NCI-H1048 (cell line): ENCODE measurements around the gene COMT.
"Not testable (repeated sequence)": the region's sequence is repeated elsewhere in the genome, so short reads cannot be mapped to it uniquely, and the experiment has no call there.

ENCODE experiments used
- DNase-seq: peaks from one replicate; lab custom pipeline; 2025; lab: John Stamatoyannopoulos, UW

The COMT gene

DNA sequence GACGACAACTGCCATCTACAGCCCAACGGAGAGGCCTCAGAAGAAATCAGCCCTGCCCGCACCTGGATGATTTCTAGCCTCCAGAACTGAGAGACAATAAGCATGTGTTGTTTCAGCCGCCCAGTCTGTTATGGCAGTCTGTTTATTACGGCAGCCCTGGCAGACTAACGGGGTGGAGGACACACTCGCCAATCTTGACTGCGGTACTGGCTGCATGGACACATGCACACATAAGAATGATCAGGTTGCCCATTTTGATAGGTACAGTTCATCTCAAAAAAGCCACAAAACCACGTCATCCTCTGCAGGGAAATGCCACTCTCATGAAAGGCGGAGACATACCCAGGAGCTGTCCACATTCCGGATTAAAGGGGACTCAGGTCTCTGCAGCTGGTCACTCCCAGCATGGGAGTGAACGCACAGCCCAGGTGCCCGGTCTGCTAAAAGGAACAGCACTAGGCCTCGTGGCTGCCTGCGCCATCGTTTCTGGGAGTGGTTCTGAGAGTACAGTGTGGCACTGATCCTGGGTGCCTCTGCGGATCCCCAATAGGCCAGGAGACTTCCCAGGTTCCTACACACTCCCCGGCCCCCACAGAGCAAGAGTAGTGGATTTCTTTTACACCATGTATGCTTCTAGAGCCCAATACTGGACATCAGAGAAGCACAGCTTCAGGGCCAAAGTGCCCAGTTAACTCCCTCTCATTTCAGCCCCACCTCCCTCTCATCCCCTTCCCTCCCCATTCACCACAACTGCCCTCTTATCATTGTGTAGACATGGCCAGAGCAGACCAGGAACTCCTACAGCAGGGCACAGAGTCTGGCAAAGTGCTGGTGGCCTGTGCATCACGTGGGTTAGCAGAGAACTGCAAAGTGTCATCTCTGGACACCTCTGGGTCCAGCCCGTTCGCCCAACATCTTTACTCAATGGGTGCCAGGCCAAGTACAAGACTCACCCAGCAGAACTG is 11.7 kb upstream of the COMT start:
- DNase-seq = no peak

DNA sequence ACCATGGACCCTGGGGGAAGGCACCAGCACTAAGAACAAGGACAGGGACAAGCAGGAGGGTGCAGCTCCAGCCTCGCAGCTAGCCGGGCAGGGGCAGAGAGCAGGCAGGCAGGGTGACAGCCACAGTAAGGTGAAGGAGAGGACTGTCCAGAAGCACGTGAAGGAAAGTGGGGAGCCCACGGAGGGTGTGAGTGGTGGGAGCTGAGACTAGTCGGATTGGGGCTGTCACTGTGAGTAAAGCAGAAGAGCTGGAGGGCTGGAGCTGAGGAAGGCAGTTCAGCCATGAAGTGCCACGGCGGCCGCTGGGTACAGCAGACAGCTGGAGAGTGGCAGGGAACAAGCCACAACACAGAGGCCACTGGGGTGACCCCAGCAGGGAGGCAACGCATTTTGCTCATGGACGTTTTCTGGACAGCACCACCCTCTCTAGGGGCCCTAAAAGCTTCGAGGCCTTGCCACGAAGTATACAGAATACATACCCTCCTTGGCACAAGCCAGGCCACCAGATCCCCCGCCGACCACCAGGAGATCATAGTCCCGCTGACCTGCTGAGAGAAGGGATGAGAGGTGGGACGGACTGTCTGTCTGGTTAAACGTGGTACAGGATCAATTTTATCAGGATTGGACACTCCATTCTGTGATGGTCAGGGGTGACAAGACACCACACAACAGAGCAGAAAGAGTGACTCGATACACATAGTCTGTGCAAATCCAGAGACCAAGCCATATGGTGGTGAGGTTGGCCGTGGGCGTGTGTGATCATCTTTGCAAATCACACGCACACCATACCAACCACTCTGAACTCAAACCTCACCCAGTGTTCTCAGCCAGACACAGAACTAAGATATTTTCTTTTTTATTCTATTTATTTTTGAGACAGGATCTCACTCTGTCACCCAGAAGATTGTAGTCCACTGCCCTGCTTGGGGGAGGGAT is 10.8 kb upstream of the COMT start:
- DNase-seq = no peak

DNA sequence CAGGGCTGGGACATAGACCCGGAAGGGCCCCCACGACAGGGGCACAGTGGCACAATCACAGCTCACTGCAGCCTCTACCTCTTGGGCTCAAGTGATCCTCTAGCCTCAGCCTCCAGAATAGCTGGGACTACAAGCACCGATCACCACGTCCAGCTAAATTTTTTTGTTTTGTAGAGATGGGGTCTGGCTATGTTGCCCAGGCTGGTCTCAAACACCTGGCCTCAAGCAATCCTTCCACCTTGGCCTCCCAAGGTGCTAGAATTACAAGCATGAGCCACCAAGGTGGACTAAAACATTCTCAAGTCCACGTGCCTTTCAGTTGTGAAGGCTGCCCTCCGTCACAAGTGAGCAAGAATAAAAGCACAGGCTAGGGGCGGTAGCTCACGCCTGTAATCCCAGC is 10.1 kb upstream of the COMT start:
- no peak for DNase-seq

DNA sequence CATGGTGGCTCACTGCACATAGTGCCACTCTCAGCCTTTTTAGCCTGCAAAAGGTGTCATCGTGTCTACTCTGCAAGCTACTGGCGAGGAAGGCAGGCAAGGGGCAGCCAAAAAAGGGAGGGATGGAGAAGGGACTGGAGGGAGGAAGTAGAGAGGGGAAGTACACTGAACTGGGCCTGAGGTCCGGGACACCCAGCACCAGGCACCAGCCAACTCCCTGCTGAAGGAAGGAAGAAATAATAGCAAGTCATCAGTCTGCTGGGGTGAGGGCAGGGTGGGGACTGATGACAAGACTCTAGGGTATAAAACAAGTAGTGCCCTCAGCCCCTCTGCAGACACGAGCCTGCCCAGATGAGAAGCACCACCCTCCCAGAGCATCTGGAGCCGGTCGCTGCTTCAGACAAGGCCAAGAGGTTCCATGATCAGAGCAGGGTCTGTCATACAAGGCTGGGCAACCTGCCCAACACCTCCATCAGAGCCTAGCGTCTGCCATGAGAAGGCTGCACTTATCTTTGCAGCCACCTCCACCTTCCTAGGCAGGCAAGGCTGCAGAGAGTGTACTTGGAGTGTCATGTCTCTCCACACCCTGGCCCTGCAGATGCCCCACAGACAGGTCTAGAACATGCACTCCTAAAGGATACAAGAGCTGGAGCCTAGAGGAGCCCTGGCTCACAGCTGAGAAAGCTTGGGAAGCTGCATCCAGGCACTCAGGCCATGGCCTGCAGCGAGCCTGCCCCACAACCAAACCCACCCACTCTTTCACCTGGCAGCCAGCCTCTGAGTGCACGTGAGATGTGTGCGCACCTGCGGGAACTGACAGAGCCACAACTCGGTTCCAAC is 9.0 kb upstream of the COMT start:
- no peak for DNase-seq

DNA sequence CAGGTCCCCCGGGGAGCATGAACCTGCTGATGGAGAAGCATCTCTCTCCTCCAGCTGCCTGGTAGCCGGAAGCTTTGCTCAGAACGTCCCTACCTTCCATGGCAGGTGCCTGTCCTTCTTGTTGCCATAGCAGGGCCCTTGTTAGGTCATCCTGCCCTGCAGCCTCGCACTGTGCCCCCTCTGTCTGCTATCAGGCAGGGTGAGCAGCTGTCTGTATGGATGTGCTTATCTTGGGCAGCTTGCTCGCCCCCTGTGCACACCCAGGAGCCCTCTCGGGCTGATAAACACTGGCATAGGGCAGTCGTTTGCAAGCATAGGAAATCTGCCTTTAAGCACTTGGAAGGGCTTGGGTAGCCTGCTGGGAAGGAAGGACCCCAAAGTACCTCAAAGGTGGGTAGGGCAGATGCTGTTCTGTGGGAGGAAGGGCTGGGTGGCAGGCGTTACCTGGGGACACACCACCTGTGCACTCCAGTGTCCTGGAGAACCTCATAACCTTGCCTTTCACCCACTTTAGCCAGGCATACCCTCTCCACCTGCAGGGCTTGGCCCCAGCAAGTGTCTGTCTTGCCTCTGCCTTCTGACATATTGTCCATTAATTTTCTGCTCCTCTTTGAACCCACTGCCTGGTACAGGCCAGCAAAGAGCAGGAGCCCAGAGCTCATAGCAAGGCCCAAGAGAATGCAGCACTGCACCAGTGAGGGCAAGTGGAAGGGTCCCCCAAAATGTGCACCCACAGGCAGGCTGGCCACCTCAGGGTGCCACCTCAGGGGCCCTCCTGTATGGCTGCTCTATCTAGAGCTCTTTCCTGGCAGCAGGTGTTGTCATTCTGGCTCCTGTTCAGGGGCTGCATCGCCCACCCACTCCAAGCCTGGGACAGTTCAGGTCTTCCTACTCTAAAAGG is 8.0 kb upstream of the COMT start:
- no peak for DNase-seq

DNA sequence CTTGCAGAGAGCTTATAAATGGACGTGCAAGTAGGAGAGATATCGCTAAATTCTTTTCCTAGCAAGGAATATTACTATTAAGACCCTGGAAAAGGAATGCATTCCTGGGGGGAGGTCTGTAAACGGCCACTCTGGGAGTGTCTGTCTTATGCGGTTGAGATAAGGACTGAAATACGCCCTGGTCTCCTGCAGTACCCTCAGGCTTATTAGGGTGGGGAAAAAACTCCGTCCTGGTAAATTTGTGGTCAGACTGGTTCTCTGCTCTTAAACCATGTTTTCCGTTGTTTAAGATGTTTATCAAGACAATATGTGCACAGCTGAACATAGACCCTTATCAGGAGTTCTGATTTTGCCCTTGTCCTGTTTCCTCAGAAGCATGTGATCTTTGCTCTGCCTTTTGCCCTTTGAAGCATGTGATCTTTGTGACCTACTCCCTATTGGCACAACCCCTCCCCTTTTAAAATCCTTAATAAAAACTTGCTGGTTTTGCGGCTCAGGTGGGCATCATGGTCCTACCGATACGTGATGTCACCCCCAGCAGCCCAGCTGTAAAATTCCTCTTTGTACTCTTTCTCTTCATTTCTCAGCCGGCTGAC is 6.4 kb upstream of the COMT start:
- DNase-seq = not testable (repeated sequence)

DNA sequence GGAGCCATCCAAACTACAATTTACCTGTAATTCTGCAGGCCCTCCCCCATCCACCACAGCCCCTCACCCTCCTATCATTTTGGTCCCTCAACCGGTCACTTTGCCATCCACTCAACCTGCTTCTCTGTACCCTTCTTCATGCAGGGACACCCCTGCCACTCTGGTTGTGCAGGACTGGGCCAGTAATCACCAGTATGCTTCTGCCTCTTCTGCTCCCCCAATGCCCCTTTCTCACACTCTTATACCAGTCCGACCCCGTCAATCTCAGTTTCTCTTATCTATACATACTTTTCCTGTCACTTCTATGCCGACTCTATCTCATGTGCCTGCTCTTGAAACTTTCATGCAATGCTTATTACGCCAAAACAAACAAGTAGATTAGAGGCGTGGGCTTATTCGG is 5.1 kb upstream of the COMT start:
- DNase-seq = no peak

DNA sequence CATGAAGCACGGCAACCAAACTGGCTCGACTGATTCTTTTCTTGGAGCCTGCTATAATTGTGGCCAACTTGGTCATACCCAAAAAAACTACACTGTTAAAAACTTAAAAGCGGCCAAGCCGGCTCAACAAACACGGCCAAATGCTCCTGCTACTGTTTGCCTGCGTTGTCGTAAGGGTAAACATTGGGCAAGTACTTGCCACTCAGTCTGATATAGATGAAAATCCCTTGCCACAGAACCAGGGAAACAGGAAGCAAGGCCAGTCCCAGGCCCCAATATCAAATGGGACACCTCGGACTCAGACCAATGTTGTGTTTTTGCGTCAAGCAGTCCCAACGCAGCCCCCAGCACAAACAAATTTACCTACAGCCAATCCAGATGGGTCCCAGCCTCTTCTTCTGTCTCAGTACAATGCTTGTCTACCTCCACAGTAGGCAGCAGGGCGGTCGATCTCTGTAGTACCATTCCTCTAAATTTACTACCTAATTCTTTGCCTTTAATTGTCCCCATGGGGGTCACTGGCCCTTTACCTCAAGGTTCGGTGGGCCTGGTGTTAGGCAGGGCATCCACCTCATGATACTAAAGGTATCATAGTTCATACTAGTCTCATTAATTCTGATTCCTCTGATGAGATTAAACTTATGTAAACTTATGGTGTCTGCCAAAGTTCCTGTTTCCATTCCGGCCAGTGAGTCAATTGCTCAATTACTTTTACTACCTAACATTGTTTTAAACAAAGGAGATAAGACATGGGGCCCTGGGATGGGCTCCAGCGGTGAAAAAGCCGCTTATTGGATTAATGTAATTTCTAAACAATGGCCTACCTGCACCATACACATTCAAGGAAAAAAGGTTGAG is 3.7 kb upstream of the COMT start:
- DNase-seq = no peak

DNA sequence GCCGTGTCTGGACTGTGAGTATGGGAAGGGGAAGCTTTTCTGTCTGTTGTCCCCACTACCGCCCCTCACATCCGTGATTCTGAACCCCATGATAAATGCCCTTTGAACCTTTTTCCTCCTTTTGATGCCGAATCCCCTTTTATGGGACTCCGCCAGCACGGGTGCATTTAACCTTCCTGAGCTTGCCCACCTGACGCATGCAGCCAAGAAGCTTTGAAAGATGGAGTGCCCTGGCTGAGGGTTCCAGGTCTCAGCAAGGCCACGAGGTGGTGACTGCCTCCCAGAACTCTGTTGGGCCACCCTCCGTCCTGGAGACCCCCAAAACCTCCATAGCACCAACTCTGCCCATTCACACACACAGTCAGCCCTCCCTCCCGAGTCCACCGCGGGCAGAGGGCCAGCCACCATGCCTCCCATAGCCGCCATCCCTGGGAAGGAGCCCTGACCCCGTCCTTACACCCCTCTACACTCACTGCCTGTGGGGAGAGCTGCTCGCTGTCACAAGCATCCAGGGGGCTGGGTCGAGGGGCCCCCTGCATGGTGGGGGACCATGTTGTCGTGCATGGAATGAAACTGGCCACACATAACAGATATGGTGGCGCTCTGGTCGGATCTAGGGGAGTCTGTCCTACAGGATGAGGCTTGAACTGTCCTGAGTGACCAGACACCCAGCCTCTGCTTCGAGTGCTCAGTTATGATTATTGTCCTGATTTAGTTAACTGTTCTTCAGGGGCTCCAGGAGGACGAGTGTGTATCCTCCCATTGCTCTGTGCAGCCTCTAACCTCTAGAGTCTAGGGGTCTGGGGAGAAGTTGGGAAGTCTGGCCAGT is 822 bp upstream of the COMT start:
- DNase-seq = no peak

DNA sequence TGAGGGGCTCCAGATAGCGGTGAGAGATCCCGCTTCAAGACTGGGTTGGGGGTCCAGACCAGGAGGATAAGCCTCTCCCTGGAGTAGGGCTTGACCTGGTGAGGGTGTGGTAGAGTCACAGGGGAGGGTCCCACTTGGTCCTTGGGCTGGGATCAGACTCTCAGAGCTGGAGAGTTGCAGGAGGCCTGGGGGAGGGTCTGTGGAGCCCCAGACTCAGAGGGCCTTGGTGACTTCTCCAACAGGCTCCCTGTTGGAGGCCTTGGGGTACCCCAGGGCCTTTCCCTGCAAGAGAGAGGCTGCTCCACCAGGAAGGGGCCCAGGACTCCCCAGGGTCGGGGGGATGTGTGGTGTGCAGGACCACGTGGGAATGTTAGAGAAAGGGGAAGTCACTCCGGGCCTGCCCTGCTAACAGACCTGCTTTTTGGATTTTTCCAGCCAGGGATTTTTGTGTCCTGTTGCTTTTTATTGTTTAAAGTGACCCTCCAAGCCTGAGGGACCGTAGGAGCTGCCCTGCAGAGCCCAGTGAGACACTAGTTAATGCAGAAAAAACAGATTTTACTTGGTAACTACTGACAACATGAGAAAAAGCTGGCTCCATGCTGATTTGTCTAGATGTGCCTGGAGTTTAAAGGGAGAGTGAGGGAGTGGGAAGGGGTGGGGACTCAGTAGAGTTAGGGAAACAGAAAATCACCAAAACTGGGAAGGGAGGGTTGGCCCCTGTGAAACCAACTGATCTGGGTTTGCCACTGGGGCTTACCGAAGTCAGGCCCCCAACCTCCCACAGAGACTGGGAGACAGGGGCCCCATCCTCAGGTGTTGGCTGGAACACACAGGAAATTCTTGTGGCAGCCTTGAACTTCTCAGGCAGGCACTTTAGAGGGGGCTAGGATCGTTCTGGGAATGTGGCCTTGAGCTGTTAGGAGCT is 847 bp downstream of the COMT start:
- no peak for DNase-seq

DNA sequence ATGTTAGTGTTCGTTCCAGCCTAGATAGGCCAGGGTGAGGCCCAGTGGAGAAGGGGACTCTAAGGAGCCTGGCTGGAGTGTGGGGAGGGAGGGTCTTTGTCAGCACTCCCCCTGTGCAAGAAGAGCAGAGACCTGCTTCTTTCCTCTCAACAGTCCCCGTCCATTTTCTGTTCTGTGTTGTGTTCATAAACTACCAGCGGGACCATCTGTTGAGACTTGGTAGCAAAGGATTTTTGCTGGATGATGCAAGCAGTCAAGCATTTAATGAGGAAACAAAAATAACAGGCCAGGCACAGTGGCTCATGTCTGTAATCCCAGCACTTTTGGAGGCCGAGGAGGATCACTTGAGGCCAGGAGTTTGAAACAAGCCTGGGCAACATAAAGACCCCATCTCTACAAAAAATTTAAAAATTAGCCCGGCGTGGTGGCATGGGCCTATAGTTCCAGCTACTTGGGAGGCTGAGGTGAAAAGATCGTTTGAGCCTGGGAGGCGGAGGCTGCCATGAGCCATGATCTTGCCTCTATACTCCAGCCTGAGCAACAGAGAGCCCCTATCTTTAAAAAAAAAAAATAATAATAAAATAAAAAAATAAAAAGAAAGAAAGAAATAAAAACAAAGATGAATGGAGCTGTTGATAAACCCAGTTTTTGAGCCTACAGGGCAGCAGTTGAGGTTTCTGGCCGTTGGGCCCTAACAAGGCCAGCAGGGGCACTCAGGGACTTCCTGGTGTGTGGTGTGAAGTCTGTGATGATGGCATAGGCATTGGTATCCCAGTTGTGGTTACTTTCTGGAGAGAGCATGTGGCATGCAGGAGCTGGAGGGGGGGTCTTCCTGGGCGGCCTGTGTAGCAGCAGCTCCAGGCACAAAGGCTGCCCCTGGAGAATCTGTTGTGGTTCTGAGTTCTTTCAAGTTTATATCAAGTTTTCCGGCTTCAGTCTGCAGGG is 1.8 kb downstream of the COMT start:
- DNase-seq = no peak

DNA sequence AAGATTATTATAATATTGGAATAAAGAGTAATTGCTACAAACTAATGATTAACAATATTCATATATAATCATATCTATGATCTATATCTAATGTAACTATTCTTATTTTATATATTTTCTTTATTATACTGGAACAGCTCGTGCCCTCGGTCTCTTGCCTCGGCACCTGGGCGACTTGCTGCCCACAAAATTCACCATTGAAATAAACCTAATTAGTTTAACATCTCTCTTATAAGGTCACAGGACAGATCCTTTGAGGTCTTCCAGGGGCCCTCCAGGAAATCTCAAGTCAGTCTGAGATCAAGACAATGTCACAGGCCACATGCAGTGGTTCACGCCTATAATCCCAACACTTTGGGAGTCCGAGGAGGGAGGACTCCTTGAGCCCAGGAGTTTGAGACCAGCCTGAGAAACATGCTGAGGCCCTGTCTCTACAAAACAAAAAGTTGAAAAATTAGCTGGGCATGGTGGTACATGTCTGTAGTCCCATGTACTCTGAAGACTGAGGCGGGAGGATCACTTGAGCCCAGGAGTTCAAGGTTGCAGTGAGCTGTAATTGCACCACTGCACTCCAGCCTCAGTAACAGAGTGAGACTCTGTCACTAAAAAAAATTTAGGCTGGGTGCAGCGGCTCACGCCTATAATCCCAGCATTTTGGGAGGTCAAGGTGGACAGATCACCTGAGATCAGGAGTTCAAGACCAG is 6.6 kb downstream of the COMT start:
- DNase-seq = no peak

DNA sequence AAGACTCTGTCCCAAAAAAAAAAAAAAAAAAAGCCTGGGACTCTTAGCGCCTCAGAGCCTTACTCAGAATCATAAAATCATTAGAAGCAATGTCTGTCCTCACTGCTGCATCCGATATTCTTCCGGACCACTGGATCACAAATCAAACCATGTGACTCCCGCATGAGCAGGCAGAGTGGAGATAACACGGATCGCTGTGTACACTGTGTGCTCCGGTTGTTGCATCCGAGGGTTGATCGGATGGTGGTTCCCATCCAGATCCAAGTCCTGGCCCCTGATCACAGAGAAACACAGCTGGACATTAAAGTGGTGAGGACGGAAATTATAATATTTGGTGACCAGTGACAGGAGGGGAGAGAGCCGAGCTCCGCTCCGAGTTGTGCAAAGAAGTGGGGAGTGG is 9.8 kb downstream of the COMT start:
- no peak for DNase-seq

DNA sequence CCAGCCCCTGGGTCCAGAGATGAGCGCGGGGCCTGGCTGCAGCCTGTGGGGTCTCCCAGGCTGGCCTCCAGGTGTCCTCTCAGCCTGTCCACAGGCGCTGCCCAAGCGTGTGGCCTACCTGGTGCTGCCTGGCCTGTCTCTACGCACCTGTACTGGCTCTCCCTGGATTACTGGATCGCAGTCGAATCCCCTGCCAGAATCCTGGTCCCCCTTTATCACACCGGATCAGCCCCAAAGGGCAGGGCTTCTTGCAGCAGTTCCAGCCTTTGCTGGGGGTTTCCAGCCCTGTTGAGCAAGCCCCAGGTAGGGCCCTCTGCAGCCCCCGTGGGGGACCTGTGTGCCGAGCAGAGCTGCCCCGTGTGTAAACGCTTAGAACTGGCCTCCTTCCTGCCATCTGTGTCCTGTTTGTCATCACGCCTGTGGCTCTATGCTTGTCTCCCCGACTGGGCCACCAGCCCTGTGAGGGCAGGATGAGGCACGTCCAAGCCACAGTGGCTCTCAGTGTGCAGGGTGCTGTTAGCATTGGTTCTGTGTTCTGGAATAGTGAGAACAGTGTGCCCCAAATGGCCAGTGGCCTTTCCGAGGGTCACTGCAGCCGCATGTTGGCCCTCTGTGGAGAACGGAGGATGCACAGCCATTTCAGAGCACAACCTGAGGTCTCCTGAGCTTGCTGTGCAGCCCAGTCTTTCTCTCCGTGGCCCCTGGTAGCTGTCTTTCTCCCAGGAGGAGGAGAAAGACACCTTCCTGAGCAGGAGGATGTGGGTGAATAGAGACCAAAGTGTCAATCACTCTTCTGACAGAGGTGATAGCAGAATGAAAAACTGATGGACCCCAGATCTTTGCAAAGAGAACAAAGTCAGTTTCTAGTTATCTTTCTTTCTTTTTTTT is 13.9 kb downstream of the COMT start:
- no peak for DNase-seq

DNA sequence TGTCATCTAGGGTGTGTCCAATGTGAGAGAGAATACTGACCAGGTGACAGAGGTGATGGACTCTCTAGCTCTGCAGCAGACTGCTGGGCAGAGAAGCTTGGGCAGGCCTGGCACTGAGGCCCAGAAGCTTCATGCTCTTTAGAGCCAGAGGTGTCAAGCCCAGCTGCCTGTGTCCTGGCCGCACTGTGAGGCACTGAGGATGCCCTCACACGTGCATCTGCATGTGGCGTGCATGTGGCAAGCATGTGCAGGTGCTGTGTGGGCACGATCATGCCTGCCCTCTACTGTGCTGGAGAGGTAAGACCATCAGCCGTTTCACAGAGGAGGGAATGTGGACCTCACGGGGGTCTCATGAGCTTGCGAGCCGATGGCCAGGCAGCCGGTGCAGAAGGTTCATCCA is 15.9 kb downstream of the COMT start:
- no peak for DNase-seq
